IMR-90 (cell line): ENCODE measurements around the gene EXOC4. TPM values are rescaled to one million over a fixed set of nuclear protein-coding genes. Genes with fewer than 3 reads are reported as not detected.

Source experiments
- ATAC-seq: fragments of 200-7000 bp; cut with Tn5 transposase; 2 replicates; pipeline ENCODE4 v1.9.1; 2020; ENCODE audit warnings: low read depth, mild to moderate bottlenecking, moderate library complexity
- BruUV-seq: library from RNA; stranded (reverse); fragments of 400-500 nt; replicated peaks from 2 replicates; lab custom pipeline; 2021; lab: Mats Ljungman, UMichigan
- CTCF ChIA-PET: fragments of 300-600 bp; formaldehyde crosslinking; extraction: SDS; loops from one replicate; lab custom pipeline; 2021; ENCODE audit warnings: antibody characterized with exemption; lab: Yijun Ruan, JAX
- POLR2A ChIA-PET: fragments of 300-600 bp; sonication (Branson Sonifier 250); formaldehyde crosslinking; loops from one replicate; lab custom pipeline; 2022; ENCODE audit warnings: antibody characterized with exemption; ENCODE audit not compliant: unreplicated experiment; lab: Charles Lee
- DNase-seq: peaks from one replicate; pipeline ENCODE4 v3.0.0; 2013
- H2AFZ ChIP-seq: replicated peaks from 2 replicates; pipeline ENCODE3; 2013; ENCODE audit warnings: low read length, mild to moderate bottlenecking; ENCODE audit not compliant: poor library complexity
- H2AK5ac ChIP-seq: 2 replicates; pipeline ENCODE4 v1.6.1; 2013; ENCODE audit warnings: low read depth, low read length, inconsistent platforms
- H2AK9ac ChIP-seq: replicated peaks from 2 replicates; pipeline ENCODE3; 2013; ENCODE audit warnings: mild to moderate bottlenecking, low read depth, low read length, moderate library complexity; ENCODE audit not compliant: poor library complexity
- H2BK120ac ChIP-seq: 2 replicates; pipeline ENCODE4 v1.6.1; 2013; ENCODE audit warnings: low read depth, low read length, inconsistent platforms
- H2BK15ac ChIP-seq: 3 replicates; pipeline ENCODE4 v1.6.1; 2013; ENCODE audit warnings: low read depth, low read length, inconsistent platforms
- H2BK20ac ChIP-seq: 2 replicates; pipeline ENCODE4 v1.6.1; 2013; ENCODE audit warnings: low read depth, mild to moderate bottlenecking, inconsistent platforms, low read length, moderate library complexity
- H2BK5ac ChIP-seq: 2 replicates; pipeline ENCODE4 v1.6.1; 2013; ENCODE audit warnings: mild to moderate bottlenecking, low read depth, low read length, inconsistent platforms; ENCODE audit not compliant: poor library complexity, severe bottlenecking
- H3K14ac ChIP-seq: replicated peaks from 2 replicates; pipeline ENCODE4 v1.6.1; 2013; ENCODE audit warnings: low read depth, low read length, inconsistent platforms
- H3K18ac ChIP-seq: 2 replicates; pipeline ENCODE4 v1.6.1; 2013; ENCODE audit warnings: low read depth, low read length, control low read depth
- H3K23ac ChIP-seq: 2 replicates; pipeline ENCODE4 v1.6.1; 2013; ENCODE audit warnings: low read depth, low read length, inconsistent platforms
- H3K27ac ChIP-seq: 2 replicates; pipeline ENCODE4 v1.5.1; 2013; ENCODE audit warnings: mild to moderate bottlenecking, control low read depth, low read length; ENCODE audit not compliant: insufficient read depth
- H3K27me3 ChIP-seq: 2 replicates; pipeline ENCODE4 v1.6.1; 2013; ENCODE audit warnings: low read length; ENCODE audit not compliant: control insufficient read depth, insufficient read depth
- H3K36me3 ChIP-seq: 2 replicates; pipeline ENCODE4 v1.6.1; 2013; ENCODE audit warnings: low read length, mixed read lengths; ENCODE audit not compliant: control insufficient read depth, insufficient read depth
- H3K4ac ChIP-seq: 2 replicates; pipeline ENCODE4 v1.6.1; 2013; ENCODE audit warnings: low read depth, low read length, inconsistent platforms
- H3K4me1 ChIP-seq: 2 replicates; pipeline ENCODE4 v1.6.1; 2013; ENCODE audit warnings: low read length, mixed read lengths; ENCODE audit not compliant: control insufficient read depth, insufficient read depth
- H3K4me2 ChIP-seq: 2 replicates; pipeline ENCODE4 v1.6.1; 2013; ENCODE audit warnings: low read depth, mild to moderate bottlenecking, control low read depth, low read length, moderate library complexity
- H3K4me3 ChIP-seq: 2 replicates; pipeline ENCODE4 v1.5.1; 2013; ENCODE audit warnings: low read depth, mild to moderate bottlenecking, control low read depth, low read length, moderate library complexity; ENCODE audit not compliant: insufficient read depth
- H3K56ac ChIP-seq: 2 replicates; pipeline ENCODE4 v1.6.1; 2013; ENCODE audit warnings: low read length, inconsistent platforms; ENCODE audit not compliant: insufficient read depth; ENCODE audit errors: extremely low read depth
- H3K79me1 ChIP-seq, 2 experiments: 2 replicates each; pipeline ENCODE4 v1.6.1; 2013; ENCODE audit warnings: low read length in 2 of 2, inconsistent platforms in 1 of 2, low read depth in 1 of 2
- H3K9ac ChIP-seq: 2 replicates; pipeline ENCODE4 v1.6.1; 2013; ENCODE audit warnings: low read depth, low read length, control low read depth
- H3K9me1 ChIP-seq: 2 replicates; pipeline ENCODE4 v1.6.1; 2013; ENCODE audit warnings: low read length, inconsistent platforms; ENCODE audit not compliant: insufficient read depth
- H3K9me3 ChIP-seq: 2 replicates; pipeline ENCODE4 v1.6.1; 2013; ENCODE audit warnings: low read length; ENCODE audit not compliant: control insufficient read depth, insufficient read depth
- H4K20me1 ChIP-seq: 2 replicates; pipeline ENCODE4 v1.6.1; 2013; ENCODE audit warnings: low read length, inconsistent platforms; ENCODE audit not compliant: insufficient read depth
- H4K5ac ChIP-seq: 2 replicates; pipeline ENCODE4 v1.6.1; 2013; ENCODE audit warnings: mild to moderate bottlenecking, low read depth, low read length, control low read depth
- H4K8ac ChIP-seq, 2 experiments: 2 replicates each; pipeline ENCODE4 v1.6.1; 2013; ENCODE audit warnings: low read depth in 2 of 2, low read length in 2 of 2, control low read depth in 1 of 2, inconsistent platforms in 1 of 2
- H4K91ac ChIP-seq: 2 replicates; pipeline ENCODE4 v1.6.1; 2013; ENCODE audit warnings: low read depth, low read length, inconsistent platforms; ENCODE audit not compliant: insufficient read depth
- CHD1 ChIP-seq: IDR thresholded peaks from 2 replicates; pipeline ENCODE4 v1.6.1; 2012; ENCODE audit warnings: low read depth, low read length, improper control_type of control experiment
- CTCF ChIP-seq: conservative IDR thresholded peaks from 2 replicates; pipeline ENCODE4 v1.5.1; 2012; ENCODE audit warnings: mild to moderate bottlenecking, low read depth, low read length, improper control_type of control experiment
- ELK1 ChIP-seq: fragments of 150-350 bp; IDR thresholded peaks from 2 replicates; pipeline ENCODE4 v1.6.1; 2016; ENCODE audit warnings: low read depth, mild to moderate bottlenecking, low read length, moderate library complexity, borderline replicate concordance
- NFE2L2 ChIP-seq: fragments of 150-350 bp; IDR thresholded peaks from 2 replicates; pipeline ENCODE4 v1.6.1; 2016; ENCODE audit warnings: low read depth, mild to moderate bottlenecking, low read length
- WGBS, 2 experiments: methylation state at CpG; one replicate each; pipeline versions ENCODE4 v1.1.5 to v1.1.7; 2013; ENCODE audit warnings: missing lambda C conversion rate in 2 of 2; ENCODE audit not compliant: insufficient read length in 1 of 2; ENCODE audit errors: extremely low coverage in 2 of 2; 5-methylcytosine and 5-hydroxymethylcytosine counted together
- dilution Hi-C: fragments of 300-500 bp; cut with HindIII; formaldehyde crosslinking; loops from one replicate; pipeline ENCODE4 v1.14.3; 2018; ENCODE audit warnings: low sequenced_read_pairs; ENCODE audit not compliant: unreplicated experiment
- in situ Hi-C: fragments of 300-500 bp; cut with MboI; formaldehyde crosslinking; loops from 3 replicates; pipeline ENCODE4 v1.14.3; 2019; ENCODE audit warnings: low sequenced_read_pairs, inconsistent platforms, mixed read lengths
- intact Hi-C: fragments of 100-400 bp; cut with micrococcal nuclease; formaldehyde crosslinking; loops from 2 replicates; pipeline ENCODE4 v1.10.0; 2022
- polyA plus RNA-seq, 3 experiments: library from polyadenylated mRNA; depleted of rRNA; stranded (reverse); fragments of >200 nt; gene quantifications; 2 replicates each; pipeline ENCODE4 v1.2.3, GENCODE V29; 2012; ENCODE audit warnings: low replicate concordance in 1 of 3
- total RNA-seq: library from RNA; depleted of rRNA; stranded (reverse); fragments of >200 nt; gene quantifications from 2 replicates; pipeline ENCODE4 v1.2.3, GENCODE V29; 2012

The EXOC4 gene
- total and polyA plus RNA-seq, 2 of the 4 experiments (the other 2 are of a cell fraction): 25.4 to 94.6 TPM

GRCh38 chr7:134034652-134035051 is 781.8 kb downstream of the EXOC4 start:
- ChIA-PET POLR2A (interaction anchor here (0.6 kb wide), 1 partner anchor 11 kb away, joined by 5 read pairs; no protein-coding TSS in a partner anchor), CTCF (interaction anchor here (1.0 kb wide), 1 partner anchor 19 kb away, joined by 3 read pairs; no protein-coding TSS in a partner anchor)
- H3K56ac ChIP-seq: no peak overlapping the region
- H3K27ac ChIP-seq: no peak overlapping the region
- no peak overlapping the region for H3K4ac ChIP-seq
- no peak overlapping the region for H2AK5ac ChIP-seq
- H3K4me1 ChIP-seq: no peaks in the 10 kb centered on the region
- no peak overlapping the region for H2BK15ac ChIP-seq
- DNase-seq: no peak
- no peak overlapping the region for H2AFZ ChIP-seq
- H2BK20ac ChIP-seq: no peak overlapping the region
- H2AK9ac ChIP-seq: no peak overlapping the region
- H3K9ac ChIP-seq: no peak overlapping the region
- H2BK5ac ChIP-seq: no peak overlapping the region
- dilution Hi-C loops (no loop called here), in situ Hi-C loops (no loop called here), intact Hi-C loops (no loop called here)
- no peak overlapping the region for H3K14ac ChIP-seq
- H3K4me3 ChIP-seq: no peak overlapping the region
- H3K9me1 ChIP-seq: no peaks in the 10 kb centered on the region
- BruUV-seq: no TSS peak
- H3K79me1 ChIP-seq: no peaks in the 10 kb centered on the region; a peak in 1 of 4 replicates
- H4K91ac ChIP-seq: no peak overlapping the region
- WGBS, 2 experiments: no CpG with 5 or more reads among the region's 3 CpGs
- no peak overlapping the region for H3K23ac ChIP-seq
- no peaks in the 10 kb centered on the region for H4K20me1 ChIP-seq
- ATAC-seq: no peak
- no peak for TF ChIP-seq ELK1
- TF ChIP-seq NFE2L2: no peak
- TF ChIP-seq CHD1: no peak
- no peak for TF ChIP-seq CTCF
- no peak overlapping the region for H4K5ac ChIP-seq
- no peaks in the 10 kb centered on the region for H3K36me3 ChIP-seq
- H3K9me3 ChIP-seq: no peaks in the 10 kb centered on the region
- H3K4me2 ChIP-seq: no peak overlapping the region
- no peaks in the 10 kb centered on the region for H3K27me3 ChIP-seq
- no peak overlapping the region for H4K8ac ChIP-seq
- no peak overlapping the region for H3K18ac ChIP-seq
- no peak overlapping the region for H2BK120ac ChIP-seq
